Progenitor cell of endocrine pancreas (in vitro differentiated cells): Measurements from ENCODE around the gene PRRC2B. TPM values are rescaled to one million over a fixed set of nuclear protein-coding genes. Genes with fewer than 3 reads are reported as not detected.

Experiments
- DNase-seq: peaks from one replicate; pipeline ENCODE4 v3.0.0; 2021; ENCODE audit warnings: low spot score; ENCODE audit not compliant: unreplicated experiment
- H3K27ac Mint-ChIP-seq: 2 replicates; pipeline ENCODE4 v1.8.0; 2021; ENCODE audit warnings: mild to moderate bottlenecking, moderate library complexity, mixed read lengths
- H3K27me3 Mint-ChIP-seq: 2 replicates; pipeline ENCODE4 v1.8.0; 2021; ENCODE audit warnings: mixed read lengths
- H3K36me3 Mint-ChIP-seq: 2 replicates; pipeline ENCODE4 v1.8.0; 2022; ENCODE audit warnings: mixed read lengths; ENCODE audit not compliant: insufficient read depth
- H3K4me1 Mint-ChIP-seq: 2 replicates; pipeline ENCODE4 v1.8.0; 2021; ENCODE audit warnings: low read depth, mixed read lengths
- H3K4me3 Mint-ChIP-seq: 2 replicates; pipeline ENCODE4 v1.8.0; 2021; ENCODE audit warnings: low read depth, mild to moderate bottlenecking, moderate library complexity, mixed read lengths
- H3K9me3 Mint-ChIP-seq: 2 replicates; pipeline ENCODE4 v1.8.0; 2021; ENCODE audit warnings: low read depth, mixed read lengths
- CTCF ChIP-seq: fragments of 200-600 bp; sonication (generic); IDR thresholded peaks from one replicate; pipeline ENCODE4 v1.5.0; 2021; ENCODE audit warnings: antibody characterized with exemption, mild to moderate bottlenecking; ENCODE audit not compliant: unreplicated experiment
- total RNA-seq: library from RNA; stranded (reverse); gene quantifications from 2 replicates; pipeline ENCODE4 v1.2.1, GENCODE V29; 2021

PRRC2B gene
- total RNA-seq, 1 donor from 2014 or later: 460 TPM

DNA sequence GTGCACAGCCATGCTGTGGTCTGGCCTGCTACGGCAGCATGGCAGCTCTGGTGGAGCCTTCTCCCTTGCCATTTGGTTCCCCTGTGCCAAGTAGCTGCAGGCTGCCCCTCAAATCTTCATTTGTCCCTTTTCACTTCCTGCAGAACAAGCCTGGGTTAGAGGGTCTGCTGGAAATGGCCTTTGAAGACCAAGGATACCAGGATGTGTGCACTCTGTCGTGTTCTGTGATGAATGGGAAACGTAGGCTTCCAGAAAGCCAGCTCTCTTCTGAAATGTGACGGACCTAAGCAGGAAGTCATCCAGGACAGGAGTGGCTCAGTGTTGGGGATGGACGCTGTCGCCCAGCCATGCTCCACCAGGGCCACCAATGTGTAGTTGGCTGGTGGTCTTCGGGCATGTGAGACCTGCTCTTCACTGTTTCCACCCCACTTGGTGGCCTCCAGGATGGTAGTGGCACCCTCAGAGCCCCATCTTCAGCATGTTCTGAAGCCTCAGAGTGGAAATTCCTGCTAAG lies 105.4 kb downstream of the PRRC2B start:
- peaks cover 10% of the 10 kb centered on the region for H3K4me1 Mint-ChIP-seq
- peak overlapping the region; percentile 79 for H3K27ac Mint-ChIP-seq
- peaks cover 10% of the 10 kb centered on the region for H3K36me3 Mint-ChIP-seq
- DNase-seq: no peak
- TF ChIP-seq CTCF: no peak
- no peak overlapping the region for H3K4me3 Mint-ChIP-seq
- H3K9me3 Mint-ChIP-seq: no peaks in the 10 kb centered on the region
- no peaks in the 10 kb centered on the region for H3K27me3 Mint-ChIP-seq

- DNase-seq: no peak
- Mint-ChIP-seq H3K27ac (peak overlapping the region; percentile 86), H3K4me3 (peak overlapping the region; percentile 7), H3K36me3 (peaks cover 8% of the 10 kb centered on the region), H3K27me3 (no peaks in the 10 kb centered on the region), H3K4me1 (peaks cover 12% of the 10 kb centered on the region), H3K9me3 (no peaks in the 10 kb centered on the region)
- no peak for TF ChIP-seq CTCF
These were observed 106.5 kb downstream of the PRRC2B start for GRCh38 chr9:131500377-131500776.

- DNase-seq: no peak
- no peaks in the 10 kb centered on the region for H3K9me3 Mint-ChIP-seq
- H3K4me3 Mint-ChIP-seq: peak overlapping the region; percentile 84
- no peaks in the 10 kb centered on the region for H3K27me3 Mint-ChIP-seq
- no peak for TF ChIP-seq CTCF
- peaks cover 8% of the 10 kb centered on the region for H3K36me3 Mint-ChIP-seq
- peaks cover 12% of the 10 kb centered on the region for H3K4me1 Mint-ChIP-seq
- H3K27ac Mint-ChIP-seq: peak overlapping the region; percentile 86
These were observed 107.2 kb downstream of the PRRC2B start for GRCh38 chr9:131500939-131501541.

- no peak for TF ChIP-seq CTCF
- DNase-seq: peak; percentile 84
- Mint-ChIP-seq H3K4me3 (peak within 1 kb of the TSS; percentile 84), H3K27ac (peak within 1 kb of the TSS; percentile 93), H3K36me3 (peaks cover 6% of the 10 kb centered on the region), H3K27me3 (no peaks in the 10 kb centered on the region), H3K9me3 (no peaks in the 10 kb centered on the region), H3K4me1 (peaks cover 12% of the 10 kb centered on the region)
These were observed 109.1 kb downstream of the PRRC2B start, which contains the start of gene POMT1 for GRCh38 chr9:131502781-131503625. TSS of gene POMT1 (plus strand) at chr9:131502918. CDS start at chr9:131504219, 1,301 bp downstream.

DNA sequence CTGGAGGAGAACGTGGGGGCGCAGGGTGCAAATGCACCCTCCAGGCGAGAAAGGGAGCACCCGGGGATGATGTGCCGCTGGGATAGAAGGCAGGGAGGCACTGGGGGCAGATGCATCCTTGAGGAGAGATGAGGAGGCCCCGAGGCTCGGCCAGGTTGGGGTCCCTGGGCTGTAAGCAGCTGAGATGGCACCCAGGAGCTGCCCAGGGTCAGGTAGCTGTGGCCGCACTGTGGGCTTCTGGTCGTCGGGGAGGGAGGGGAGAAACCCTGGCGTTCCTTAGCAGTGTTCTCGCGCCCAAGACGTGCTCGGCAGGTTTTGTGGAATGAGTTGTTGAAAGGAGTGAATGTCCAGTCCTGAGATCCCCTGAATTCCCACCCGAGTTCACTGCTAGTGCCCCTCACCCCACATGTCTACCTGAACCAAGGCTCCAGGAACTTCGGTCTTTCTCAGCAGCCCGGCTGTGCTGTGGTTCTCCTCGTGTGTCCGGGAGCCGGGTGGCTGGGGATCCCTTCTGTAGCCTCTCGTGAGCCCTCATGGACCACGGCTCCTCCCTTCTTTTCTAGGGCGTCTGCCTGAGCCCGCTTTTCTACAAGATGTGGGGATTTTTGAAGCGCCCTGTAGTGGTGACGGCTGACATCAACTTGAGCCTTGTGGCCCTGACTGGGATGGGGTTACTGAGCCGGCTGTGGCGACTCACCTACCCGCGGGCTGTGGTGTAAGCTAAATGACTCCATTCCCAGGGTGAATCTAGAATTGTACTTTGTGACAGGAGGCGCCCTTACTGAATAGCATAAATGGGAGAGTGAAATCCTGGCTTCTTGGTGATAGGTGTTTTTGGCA lies 110.0 kb downstream of the PRRC2B start:
- DNase-seq: no peak
- peak overlapping the region; percentile 87 for H3K27ac Mint-ChIP-seq
- no peak for TF ChIP-seq CTCF
- H3K4me3 Mint-ChIP-seq: peak overlapping the region; percentile 84
- peaks cover 7% of the 10 kb centered on the region for H3K36me3 Mint-ChIP-seq
- peaks cover 12% of the 10 kb centered on the region for H3K4me1 Mint-ChIP-seq
- no peaks in the 10 kb centered on the region for H3K9me3 Mint-ChIP-seq
- H3K27me3 Mint-ChIP-seq: no peaks in the 10 kb centered on the region
